ENCODE measurements around the gene KCNK18.

KCNK18 gene

DNA sequence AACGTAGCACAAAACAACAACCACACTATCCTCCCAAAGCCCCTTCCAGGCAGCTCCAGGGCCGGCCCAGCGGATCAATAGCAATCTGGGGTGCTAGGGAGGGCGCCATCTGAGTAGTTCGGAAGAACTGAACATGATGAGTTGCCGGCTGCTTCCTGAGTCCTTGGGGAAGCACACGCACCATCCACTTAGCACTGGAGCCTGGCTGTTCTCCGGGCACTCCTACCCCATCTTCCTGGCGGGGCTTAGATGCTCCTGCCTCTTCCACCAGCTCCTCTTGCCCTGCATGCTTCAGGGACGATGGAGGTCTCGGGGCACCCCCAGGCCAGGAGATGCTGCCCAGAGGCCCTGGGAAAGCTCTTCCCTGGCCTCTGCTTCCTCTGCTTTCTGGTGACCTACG is at the start of gene KCNK18:
Gene KCNK18, plus strand, starts transcription at position 301 of the 400 bp plus-strand sequence. Its CDS starts 0 bp downstream, at position 301.
- H3K4me3 ChIP-seq (ENCODE audit: low read depth, low read length) = no peak within 1 kb of the TSS
- TF ChIP-seq, protein P1, sequence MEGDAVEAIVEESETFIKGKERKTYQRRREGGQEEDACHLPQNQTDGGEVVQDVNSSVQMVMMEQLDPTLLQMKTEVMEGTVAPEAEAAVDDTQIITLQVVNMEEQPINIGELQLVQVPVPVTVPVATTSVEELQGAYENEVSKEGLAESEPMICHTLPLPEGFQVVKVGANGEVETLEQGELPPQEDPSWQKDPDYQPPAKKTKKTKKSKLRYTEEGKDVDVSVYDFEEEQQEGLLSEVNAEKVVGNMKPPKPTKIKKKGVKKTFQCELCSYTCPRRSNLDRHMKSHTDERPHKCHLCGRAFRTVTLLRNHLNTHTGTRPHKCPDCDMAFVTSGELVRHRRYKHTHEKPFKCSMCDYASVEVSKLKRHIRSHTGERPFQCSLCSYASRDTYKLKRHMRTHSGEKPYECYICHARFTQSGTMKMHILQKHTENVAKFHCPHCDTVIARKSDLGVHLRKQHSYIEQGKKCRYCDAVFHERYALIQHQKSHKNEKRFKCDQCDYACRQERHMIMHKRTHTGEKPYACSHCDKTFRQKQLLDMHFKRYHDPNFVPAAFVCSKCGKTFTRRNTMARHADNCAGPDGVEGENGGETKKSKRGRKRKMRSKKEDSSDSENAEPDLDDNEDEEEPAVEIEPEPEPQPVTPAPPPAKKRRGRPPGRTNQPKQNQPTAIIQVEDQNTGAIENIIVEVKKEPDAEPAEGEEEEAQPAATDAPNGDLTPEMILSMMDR (conservative IDR thresholded peaks at IDR 0.05; ENCODE audit: low read depth, low read length) = no peak
- DNase-seq (ENCODE audit: low read depth) = no peak

DNA sequence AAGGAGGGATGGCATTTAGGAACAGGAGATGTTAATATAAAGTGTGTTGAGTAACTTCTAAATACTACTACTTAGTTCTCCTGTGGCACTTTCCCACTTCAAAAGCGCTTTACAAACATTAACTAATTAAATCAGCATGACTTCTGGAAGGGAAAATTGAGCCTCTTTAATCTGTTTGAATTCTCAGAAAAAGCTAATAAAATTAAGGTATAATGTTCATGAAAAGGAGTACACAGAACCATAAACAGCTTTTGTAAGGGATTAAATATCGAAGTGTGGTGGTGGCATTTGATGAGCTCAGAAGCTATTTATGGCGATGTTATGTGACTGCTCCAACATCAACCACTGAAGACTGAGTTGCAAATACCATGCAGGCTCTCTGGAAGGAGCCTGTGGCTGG is 49.0 kb upstream of the KCNK18 start:
- TF ChIP-seq, protein P1 (conservative IDR thresholded peaks at IDR 0.05; ENCODE audit: low read depth, low read length) = no peak
- DNase-seq (ENCODE audit: low read depth) = no peak
- H3K4me3 ChIP-seq (ENCODE audit: low read depth, low read length) = no peak overlapping the region

DNA sequence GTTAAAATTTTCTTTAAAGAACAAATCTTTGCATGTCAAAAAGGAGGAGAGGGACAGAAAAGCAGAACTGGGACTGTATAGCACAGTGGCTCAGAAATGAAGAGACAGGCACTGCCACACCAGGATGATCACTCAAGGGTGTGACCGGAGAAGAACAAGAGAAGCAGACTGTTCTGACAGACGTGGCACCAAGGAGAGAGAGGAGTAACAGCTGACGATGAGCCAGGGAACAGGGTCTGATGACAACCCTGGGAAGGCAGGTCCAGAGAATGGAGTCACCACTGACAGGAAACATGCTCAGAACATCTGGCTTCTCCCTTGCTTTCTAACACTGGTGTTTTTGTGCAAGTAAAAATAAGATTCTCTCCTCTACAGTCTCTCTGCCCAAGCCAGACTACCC is 44.6 kb upstream of the KCNK18 start:
- TF ChIP-seq, protein P1 (conservative IDR thresholded peaks at IDR 0.05; ENCODE audit: low read depth, low read length) = no peak
- no peak overlapping the region for H3K4me3 ChIP-seq (ENCODE audit: low read depth, low read length)
- DNase-seq (ENCODE audit: low read depth) = no peak

- TF ChIP-seq, protein P1 (conservative IDR thresholded peaks at IDR 0.05; ENCODE audit: low read depth, low read length) = no peak
- no peak for DNase-seq (ENCODE audit: low read depth)
- no peak overlapping the region for H3K4me3 ChIP-seq (ENCODE audit: low read depth, low read length)
Measured at GRCh38 chr10:117158297-117158696, 39.0 kb upstream of the KCNK18 start.

DNA sequence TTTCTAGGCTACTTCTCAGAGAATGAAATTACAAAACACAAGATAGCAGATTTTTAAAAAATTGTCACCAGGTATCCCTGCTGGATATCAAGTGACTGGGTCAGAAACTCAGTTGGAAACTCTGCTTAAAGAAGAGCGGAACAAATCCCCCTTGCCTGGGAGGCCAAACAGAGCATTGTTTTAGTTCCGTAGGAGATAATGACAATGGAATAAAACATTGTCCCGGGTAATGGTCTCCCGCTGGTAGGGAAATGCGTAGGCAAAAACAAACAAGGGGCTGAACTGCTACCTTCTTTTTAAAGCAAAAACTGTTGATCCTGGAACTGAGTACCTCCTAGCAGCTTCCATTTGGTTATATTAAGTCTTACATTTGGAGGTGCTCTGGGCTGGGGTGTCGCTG is 37.9 kb upstream of the KCNK18 start:
- H3K4me3 ChIP-seq (ENCODE audit: low read depth, low read length) = no peak overlapping the region
- TF ChIP-seq, protein P1 (conservative IDR thresholded peaks at IDR 0.05; ENCODE audit: low read depth, low read length) = no peak
- DNase-seq (ENCODE audit: low read depth) = no peak

- no peak for DNase-seq (ENCODE audit: low read depth)
- H3K4me3 ChIP-seq (ENCODE audit: low read depth, low read length) = no peak overlapping the region
- TF ChIP-seq, protein P1 (conservative IDR thresholded peaks at IDR 0.05; ENCODE audit: low read depth, low read length) = no peak
Measured at GRCh38 chr10:117160567-117160966, 36.7 kb upstream of the KCNK18 start.

- TF ChIP-seq, protein P1 (conservative IDR thresholded peaks at IDR 0.05; ENCODE audit: low read depth, low read length) = no peak
- no peak for DNase-seq (ENCODE audit: low read depth)
Measured at GRCh38 chr10:117161386-117162033, 35.8 kb upstream of the KCNK18 start.

More at GRCh38 chr10:117161386-117162033, 35.8 kb upstream of the KCNK18 start:
- no peak overlapping the region for H3K4me3 ChIP-seq (ENCODE audit: low read depth, low read length)

Measured in choroid plexus epithelial cell (primary cell).